ENCODE data around the gene MMP25. TPM values are rescaled to one million over a fixed set of nuclear protein-coding genes. Genes with fewer than 3 reads are reported as not detected.
"Not testable (repeated sequence)": the region's sequence is repeated elsewhere in the genome, so short reads cannot be mapped to it uniquely, and the experiment has no call there.

MMP25 gene
- total and polyA plus RNA-seq, 4 experiments from 2014 or later, result 0.52 to 3.0 (median 1.9) TPM

DNA sequence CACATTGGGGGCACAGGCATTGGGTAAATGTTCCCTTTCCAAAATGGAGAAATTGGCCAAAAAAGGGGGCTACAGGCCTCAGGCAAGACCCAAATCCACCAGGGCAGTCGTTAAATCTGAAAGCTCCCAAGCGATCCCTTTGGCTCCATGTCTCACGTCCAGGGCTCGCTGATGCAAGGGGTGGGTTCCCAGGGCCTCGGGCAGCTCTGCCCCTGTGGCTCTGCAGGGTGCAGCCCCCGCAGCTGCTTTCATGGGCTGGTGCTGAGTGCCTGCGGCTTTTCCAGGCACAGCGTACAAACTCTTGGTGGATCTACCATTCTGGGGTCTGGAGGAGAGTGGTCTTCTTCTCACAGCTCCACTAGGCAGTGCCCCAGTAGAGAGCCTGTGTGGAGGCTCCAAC lies 37.0 kb downstream of the MMP25 start:
- H3K4me1 ChIP-seq (ENCODE audit: insufficient read depth, low read length), result peaks cover 55% of the 10 kb centered on the region
- H3K4me3 Mint-ChIP-seq; H3K27me3 ChIP-seq (ENCODE audit: insufficient read depth, low read length); H3K27ac ChIP-seq (ENCODE audit: low read depth, low read length); DNase-seq; H3K9me3 ChIP-seq (ENCODE audit: control insufficient read depth in 1 of 2, low read length in 2 of 2); H3K4me3 ChIP-seq (ENCODE audit: low read length in 2 of 2); H3K36me3 Mint-ChIP-seq; intact Hi-C loops (cut with micrococcal nuclease); H3K9me3 Mint-ChIP-seq; H3K36me3 ChIP-seq (ENCODE audit: insufficient read depth, low read length); H3K27me3 Mint-ChIP-seq: not testable (repeated sequence)
- CTCF ChIA-PET (ENCODE audit: partially characterized antibody), result interaction anchor here (1.0 to 1.5 kb wide), 2 partner anchors 10 to 18 kb away, joined by 3 to 5 read pairs; no protein-coding TSS in a partner anchor
- Mint-ChIP-seq H3K4me1 (peaks cover 38 to 86% (median 56%) of the 10 kb centered on the region in 4 donors), H3K27ac (peak overlapping the region in 2 of 7 donors; percentile 74 to 90)
- POLR2A ChIA-PET (ENCODE audit: partially characterized antibody), result interaction anchor here (1.2 to 1.7 kb wide), 2 partner anchors 9 to 12 kb away, joined by 3 to 4 read pairs; no protein-coding TSS in a partner anchor

DNA sequence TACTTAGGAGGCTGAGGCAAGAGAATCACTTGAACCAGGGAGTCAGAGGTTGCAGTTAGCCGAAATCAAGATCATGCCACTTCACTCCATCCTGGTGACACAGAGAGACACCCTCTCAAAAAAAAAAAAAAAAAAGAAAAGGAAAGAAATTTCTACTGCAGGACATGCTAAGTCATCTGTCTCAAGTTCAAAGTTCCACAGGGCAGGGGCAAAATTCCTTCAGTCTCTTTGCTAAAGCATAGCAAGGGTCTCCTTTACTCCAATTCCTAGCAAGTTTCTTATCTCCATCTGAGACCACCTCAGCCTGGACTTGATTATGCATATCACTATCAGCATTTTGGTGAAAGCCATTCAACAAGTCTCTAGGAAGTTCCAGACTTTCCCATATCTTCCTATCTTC lies 38.1 kb downstream of the MMP25 start:
- H3K36me3 Mint-ChIP-seq, result peaks cover 3 to 5% of the 10 kb centered on the region in 2 donors
- DNase-seq, result no peak
- H3K4me3 Mint-ChIP-seq, result peak overlapping the region in 2 of 8 donors; percentile 12 to 45
- Histone ChIP-seq H3K9me3 (ENCODE audit: control insufficient read depth in 1 of 2, low read length in 2 of 2) (no peaks in the 10 kb centered on the region), H3K27ac (ENCODE audit: low read depth, low read length) (no peak overlapping the region), H3K36me3 (ENCODE audit: insufficient read depth, low read length) (no peaks in the 10 kb centered on the region), H3K27me3 (ENCODE audit: insufficient read depth, low read length) (no peaks in the 10 kb centered on the region), H3K4me3 (ENCODE audit: low read length in 2 of 2) (no peak overlapping the region), H3K4me1 (ENCODE audit: insufficient read depth, low read length) (peaks cover 45% of the 10 kb centered on the region)
- ChIA-PET POLR2A (ENCODE audit: partially characterized antibody) (no interaction called here), CTCF (ENCODE audit: partially characterized antibody) (interaction anchor here (0.7 to 1.5 kb wide), 5 partner anchors 9 to 45 kb away, joined by 3 to 4 read pairs (median 3); no protein-coding TSS in a partner anchor)
- no peaks in the 10 kb centered on the region for H3K27me3 Mint-ChIP-seq
- peaks cover 34 to 78% (median 49%) of the 10 kb centered on the region in 4 donors for H3K4me1 Mint-ChIP-seq
- H3K27ac Mint-ChIP-seq, result peak overlapping the region in 4 of 7 donors; percentile 42 to 86 (median 62)
- peaks cover 0 to 4% (median 0%) of the 10 kb centered on the region in 8 donors for H3K9me3 Mint-ChIP-seq
- intact Hi-C loops (cut with micrococcal nuclease), result no loop called here

DNA sequence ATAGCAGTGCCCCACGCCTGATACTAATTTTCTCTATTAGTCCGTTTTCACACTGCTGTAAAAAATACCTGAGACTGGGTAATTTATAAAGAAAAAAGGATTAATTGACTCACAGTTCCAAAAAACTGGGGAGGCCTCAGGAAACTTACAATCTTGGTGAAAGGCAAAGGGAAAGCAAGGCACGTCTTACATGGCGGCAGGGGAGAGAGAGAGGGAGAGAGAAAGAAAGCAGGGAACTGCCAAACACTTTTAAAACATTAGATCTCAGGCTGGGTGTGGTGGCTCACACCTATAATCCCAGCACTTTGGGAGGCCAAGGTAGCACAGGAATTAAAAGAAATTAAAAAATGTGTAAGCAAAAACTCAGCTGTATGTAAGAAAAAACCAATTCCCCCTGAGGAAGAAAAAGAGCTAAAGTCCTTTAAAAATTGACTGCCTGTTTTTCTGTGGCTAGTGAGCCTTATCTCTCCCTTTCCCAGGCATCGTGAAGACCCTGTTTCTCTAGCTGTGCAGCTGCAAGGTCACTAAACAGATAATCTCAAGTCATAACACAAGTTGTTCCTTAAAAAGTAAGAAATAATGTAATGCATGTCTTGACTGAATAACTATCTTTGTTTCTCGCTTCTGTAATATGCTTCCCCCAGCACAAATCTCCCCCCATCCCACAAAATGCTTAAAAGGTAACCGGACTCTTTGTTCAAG lies 38.8 kb downstream of the MMP25 start:
- no peaks in the 10 kb centered on the region for H3K9me3 ChIP-seq (ENCODE audit: control insufficient read depth in 1 of 2, low read length in 2 of 2)
- H3K36me3 ChIP-seq (ENCODE audit: insufficient read depth, low read length), result no peaks in the 10 kb centered on the region
- Mint-ChIP-seq H3K36me3 (peaks cover 3 to 5% of the 10 kb centered on the region in 2 donors), H3K9me3 (peaks cover 0 to 4% (median 0%) of the 10 kb centered on the region in 8 donors), H3K4me1 (peaks cover 29 to 72% (median 43%) of the 10 kb centered on the region in 4 donors), H3K4me3 (peak overlapping the region in 7 of 8 donors; percentile 41 to 76 (median 69)), H3K27ac (peak overlapping the region in 5 of 7 donors; percentile 48 to 89 (median 69)), H3K27me3 (no peaks in the 10 kb centered on the region)
- ChIA-PET POLR2A (ENCODE audit: partially characterized antibody) (interaction anchor here (5.2 kb wide), 1 partner anchor 9 kb away, joined by 75 read pairs; no protein-coding TSS in a partner anchor), CTCF (ENCODE audit: partially characterized antibody) (interaction anchor here (1.0 to 1.1 kb wide), 3 partner anchors 10 to 26 kb away, joined by 3 to 6 read pairs (median 4); no protein-coding TSS in a partner anchor)
- no peak overlapping the region for H3K27ac ChIP-seq (ENCODE audit: low read depth, low read length)
- H3K4me1 ChIP-seq (ENCODE audit: insufficient read depth, low read length), result peaks cover 38% of the 10 kb centered on the region
- intact Hi-C loops (cut with micrococcal nuclease), result no loop called here
- H3K27me3 ChIP-seq (ENCODE audit: insufficient read depth, low read length), result no peaks in the 10 kb centered on the region
- no peak for DNase-seq
- H3K4me3 ChIP-seq (ENCODE audit: low read length in 2 of 2), result no peak overlapping the region

DNA sequence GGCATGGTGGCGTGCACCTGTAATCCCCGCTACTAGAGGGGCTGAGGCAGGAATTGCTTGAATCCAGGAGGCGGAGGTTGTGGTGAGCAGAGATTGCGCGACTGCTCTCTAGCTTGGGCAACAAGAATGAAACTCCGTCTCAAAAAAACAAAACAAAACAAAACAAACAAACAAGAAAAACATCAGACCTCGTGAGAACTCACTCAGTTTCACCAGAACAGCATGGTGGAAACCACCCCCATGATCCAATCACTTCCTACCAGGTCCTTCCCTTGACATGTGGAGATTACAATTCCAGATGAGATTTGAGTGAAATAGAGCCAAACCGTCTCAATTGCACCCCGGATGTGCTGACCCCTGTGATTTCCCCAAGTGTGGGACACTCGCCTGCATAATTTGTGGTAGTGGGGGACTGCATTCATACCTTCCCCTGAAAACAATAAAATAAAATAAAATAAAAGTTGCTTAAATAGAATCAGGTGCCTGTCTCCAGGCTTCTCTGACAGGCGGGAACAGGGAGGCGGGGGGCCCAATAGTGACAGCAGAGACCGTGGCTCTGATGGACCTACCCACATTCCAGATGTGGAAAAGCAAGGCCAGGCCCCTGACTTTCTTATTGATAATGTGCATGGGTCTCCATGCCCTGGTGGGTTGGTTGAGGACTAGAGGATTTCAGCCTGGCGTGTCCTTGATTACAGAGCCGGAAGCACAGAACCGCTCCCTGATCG lies 39.7 kb downstream of the MMP25 start:
- H3K36me3 Mint-ChIP-seq, result peaks cover 0 to 2% of the 10 kb centered on the region in 2 donors
- H3K27ac ChIP-seq (ENCODE audit: low read depth, low read length), result no peak overlapping the region
- H3K4me1 ChIP-seq (ENCODE audit: insufficient read depth, low read length), result peaks cover 37% of the 10 kb centered on the region
- intact Hi-C loops (cut with micrococcal nuclease), result no loop called here
- no peaks in the 10 kb centered on the region for H3K27me3 ChIP-seq (ENCODE audit: insufficient read depth, low read length)
- POLR2A ChIA-PET (ENCODE audit: partially characterized antibody), result interaction anchor here (2.0 to 5.2 kb wide), 2 partner anchors 10 to 27 kb away, joined by 16 to 75 read pairs; no protein-coding TSS in a partner anchor
- peaks cover 25 to 71% (median 38%) of the 10 kb centered on the region in 4 donors for H3K4me1 Mint-ChIP-seq
- H3K9me3 ChIP-seq (ENCODE audit: control insufficient read depth in 1 of 2, low read length in 2 of 2), result no peaks in the 10 kb centered on the region
- H3K36me3 ChIP-seq (ENCODE audit: insufficient read depth, low read length), result no peaks in the 10 kb centered on the region
- no peaks in the 10 kb centered on the region for H3K27me3 Mint-ChIP-seq
- peak overlapping the region in 4 of 7 donors; percentile 27 to 89 (median 74) for H3K27ac Mint-ChIP-seq
- no peak overlapping the region for H3K4me3 ChIP-seq (ENCODE audit: low read length in 2 of 2)
- CTCF ChIA-PET (ENCODE audit: partially characterized antibody), result interaction anchor here (1.0 to 3.4 kb wide), 3 partner anchors 11 to 43 kb away, joined by 4 to 21 read pairs (median 6); no protein-coding TSS in a partner anchor
- peak overlapping the region in 7 of 8 donors; percentile 61 to 81 (median 73) for H3K4me3 Mint-ChIP-seq
- H3K9me3 Mint-ChIP-seq, result peaks cover 0 to under 1% (median 0%) of the 10 kb centered on the region in 8 donors
- DNase-seq, result no peak

DNA sequence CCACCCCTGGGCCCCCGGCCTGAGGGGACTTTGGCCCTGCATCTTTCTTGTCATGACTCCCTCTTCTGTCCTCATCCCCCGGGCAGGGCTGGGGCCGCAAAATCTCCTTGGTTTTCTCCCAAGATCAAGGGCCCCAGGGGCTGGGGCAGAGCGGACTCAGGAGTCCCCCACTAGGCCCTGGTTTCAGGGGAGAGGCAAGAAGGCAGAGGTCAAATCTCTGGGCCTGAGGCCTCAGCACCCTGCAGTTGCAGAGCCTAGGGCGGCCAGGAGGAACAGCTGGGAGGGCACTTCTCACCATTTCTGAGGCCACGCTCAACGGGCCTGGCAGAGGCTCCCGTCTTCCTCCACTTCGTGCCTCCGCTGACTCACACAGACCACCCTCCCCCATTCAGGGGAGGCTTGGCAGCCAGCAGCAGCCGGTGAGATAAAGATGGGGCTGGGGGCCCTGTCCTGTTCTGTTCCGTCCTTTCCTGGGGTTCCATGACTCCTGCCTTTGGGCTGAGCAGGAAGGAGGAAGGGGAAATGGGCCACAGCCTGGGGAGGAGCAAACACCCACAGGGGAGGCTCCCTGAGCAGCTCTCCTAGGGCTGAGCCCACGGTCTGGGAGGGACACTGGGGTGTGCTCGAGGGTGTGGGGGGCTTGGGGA lies 40.4 kb downstream of the MMP25 start:
- no peak for DNase-seq
- Histone ChIP-seq H3K27me3 (ENCODE audit: insufficient read depth, low read length) (no peaks in the 10 kb centered on the region), H3K9me3 (ENCODE audit: control insufficient read depth in 1 of 2, low read length in 2 of 2) (no peaks in the 10 kb centered on the region), H3K27ac (ENCODE audit: low read depth, low read length) (peak overlapping the region; percentile 10), H3K4me1 (ENCODE audit: insufficient read depth, low read length) (peaks cover 39% of the 10 kb centered on the region), H3K4me3 (ENCODE audit: low read length in 2 of 2) (no peak overlapping the region), H3K36me3 (ENCODE audit: insufficient read depth, low read length) (no peaks in the 10 kb centered on the region)
- Mint-ChIP-seq H3K27me3 (no peaks in the 10 kb centered on the region), H3K27ac (peak overlapping the region in 3 of 7 donors; percentile 32 to 72 (median 41)), H3K9me3 (no peaks in the 10 kb centered on the region), H3K36me3 (no peaks in the 10 kb centered on the region), H3K4me1 (peaks cover 22 to 72% (median 38%) of the 10 kb centered on the region in 4 donors), H3K4me3 (peak overlapping the region in 7 of 8 donors; percentile 51 to 76 (median 71))
- intact Hi-C loops (cut with micrococcal nuclease), result no loop called here
- CTCF ChIA-PET (ENCODE audit: partially characterized antibody), result interaction anchor here (0.7 to 17.5 kb wide), 5 partner anchors 11 to 58 kb away, joined by 3 to 249 read pairs (median 5); partner anchors contain the start of gene IL32
- POLR2A ChIA-PET (ENCODE audit: partially characterized antibody), result interaction anchor here (1.3 to 5.2 kb wide), 5 partner anchors 10 to 42 kb away, joined by 3 to 75 read pairs (median 7); partner anchors contain the start of gene IL32

DNA sequence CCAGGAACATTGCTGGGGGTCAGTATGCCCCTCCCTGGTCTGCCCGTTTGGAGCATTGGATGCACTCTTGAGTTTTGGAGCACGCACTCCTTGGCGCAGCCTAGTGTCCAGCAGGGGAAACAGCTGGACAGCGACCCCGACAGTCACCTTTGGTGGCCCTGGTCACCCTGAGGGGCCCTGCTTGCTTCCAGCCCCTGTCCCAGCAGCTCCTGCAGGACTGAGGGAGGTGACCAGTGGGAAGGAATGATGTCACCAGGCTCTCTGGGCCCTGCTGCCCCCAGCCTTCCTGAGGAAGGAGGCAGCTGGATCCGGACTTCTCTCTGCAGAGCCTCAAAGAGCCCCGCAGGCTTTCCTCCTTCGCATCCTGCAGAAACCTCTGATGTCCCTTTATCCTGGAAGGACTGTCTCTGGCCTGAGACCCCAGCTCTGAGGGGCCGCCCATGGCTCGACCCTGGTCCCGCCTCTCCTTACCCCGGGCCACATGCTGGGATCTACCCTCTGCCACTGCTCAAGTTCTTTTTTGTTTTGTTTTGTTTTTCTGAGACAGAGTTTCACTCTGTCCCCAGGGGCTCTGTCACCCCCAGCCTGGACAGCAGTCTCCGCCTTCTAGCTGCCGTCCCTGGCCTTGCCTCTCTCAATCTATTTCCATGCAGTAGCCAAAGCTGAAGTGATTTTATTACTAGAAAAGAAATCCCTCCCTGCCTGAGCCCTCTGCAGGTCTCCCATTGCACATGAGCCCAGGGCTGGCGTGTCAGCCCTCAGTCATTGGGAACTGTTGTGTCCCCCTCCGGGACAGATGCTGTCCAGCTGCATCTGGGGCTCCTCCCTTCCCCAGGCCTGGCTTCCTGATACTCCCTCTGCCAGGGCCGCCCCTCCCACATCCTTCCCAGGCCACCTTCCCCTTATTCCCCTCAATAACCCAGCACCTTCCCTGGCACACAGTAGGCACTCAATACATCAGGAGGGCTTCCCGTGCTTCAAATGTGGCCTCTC lies 41.2 kb downstream of the MMP25 start:
- no peaks in the 10 kb centered on the region for H3K27me3 ChIP-seq (ENCODE audit: insufficient read depth, low read length)
- Mint-ChIP-seq H3K4me3 (peak overlapping the region; percentile 10 to 83 (median 64)), H3K4me1 (peaks cover 22 to 71% (median 38%) of the 10 kb centered on the region in 4 donors), H3K36me3 (no peaks in the 10 kb centered on the region), H3K27ac (peak overlapping the region in 5 of 7 donors; percentile 72 to 85 (median 77)), H3K9me3 (no peaks in the 10 kb centered on the region), H3K27me3 (no peaks in the 10 kb centered on the region)
- ChIA-PET POLR2A (ENCODE audit: partially characterized antibody) (interaction anchor here (1.3 to 5.2 kb wide), 5 partner anchors 11 to 42 kb away, joined by 3 to 75 read pairs (median 7); partner anchors contain the start of gene IL32), CTCF (ENCODE audit: partially characterized antibody) (interaction anchor here (0.7 to 17.5 kb wide), 7 partner anchors 10 to 59 kb away, joined by 3 to 249 read pairs (median 7); partner anchors contain the start of gene IL32)
- H3K9me3 ChIP-seq (ENCODE audit: control insufficient read depth in 1 of 2, low read length in 2 of 2), result no peaks in the 10 kb centered on the region
- no peak for DNase-seq
- intact Hi-C loops (cut with micrococcal nuclease), result no loop called here
- H3K27ac ChIP-seq (ENCODE audit: low read depth, low read length), result peak overlapping the region; percentile 10
- H3K4me3 ChIP-seq (ENCODE audit: low read length in 2 of 2), result no peak overlapping the region
- H3K36me3 ChIP-seq (ENCODE audit: insufficient read depth, low read length), result no peaks in the 10 kb centered on the region
- peaks cover 39% of the 10 kb centered on the region for H3K4me1 ChIP-seq (ENCODE audit: insufficient read depth, low read length)

Measured in CD4-positive, alpha-beta memory T cell (primary cell).